ENCODE data around the gene CLPTM1L. TPM values are rescaled to one million over a fixed set of nuclear protein-coding genes. Genes with fewer than 3 reads are reported as not detected.

The CLPTM1L gene
- total RNA-seq, 1 donor from 2014 or later: 74.8 TPM

DNA sequence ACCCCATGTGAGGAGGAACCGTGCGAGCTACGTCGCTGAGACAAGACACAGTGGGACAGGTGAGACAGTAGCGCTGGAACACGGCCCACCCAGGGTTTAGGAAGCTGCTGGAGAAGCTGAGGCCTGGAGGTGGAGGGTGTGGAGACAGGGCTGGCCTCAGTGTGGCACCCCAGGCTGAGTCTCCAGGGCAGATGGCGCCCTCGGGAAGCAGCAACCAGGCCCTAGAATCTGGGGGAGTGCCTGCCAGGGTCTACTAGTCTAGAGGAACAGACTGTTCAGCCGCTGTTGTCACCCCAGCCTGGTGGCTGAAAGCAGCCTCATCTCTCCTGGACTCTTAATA is 45.4 kb downstream of the CLPTM1L start:
- Mint-ChIP-seq H3K27me3 (ENCODE audit: insufficient read depth, low read depth) (peaks cover 21% of the 10 kb centered on the region), H3K4me3 (no peak overlapping the region), H3K27ac (no peak overlapping the region), H3K36me3 (no peaks in the 10 kb centered on the region), H3K4me1 (peaks cover 3% of the 10 kb centered on the region), H3K9me3 (peaks cover 6% of the 10 kb centered on the region)
- H4K20me1 ChIP-seq (ENCODE audit: low read depth): no peaks in the 10 kb centered on the region
- no peak overlapping the region for H3K4me3 ChIP-seq
- TF ChIP-seq EZH2 (IDR thresholded peaks at IDR 0.05): no peak
- TF ChIP-seq EZH2phosphoT487 (IDR thresholded peaks at IDR 0.05): no peak
- TF ChIP-seq, protein P1, sequence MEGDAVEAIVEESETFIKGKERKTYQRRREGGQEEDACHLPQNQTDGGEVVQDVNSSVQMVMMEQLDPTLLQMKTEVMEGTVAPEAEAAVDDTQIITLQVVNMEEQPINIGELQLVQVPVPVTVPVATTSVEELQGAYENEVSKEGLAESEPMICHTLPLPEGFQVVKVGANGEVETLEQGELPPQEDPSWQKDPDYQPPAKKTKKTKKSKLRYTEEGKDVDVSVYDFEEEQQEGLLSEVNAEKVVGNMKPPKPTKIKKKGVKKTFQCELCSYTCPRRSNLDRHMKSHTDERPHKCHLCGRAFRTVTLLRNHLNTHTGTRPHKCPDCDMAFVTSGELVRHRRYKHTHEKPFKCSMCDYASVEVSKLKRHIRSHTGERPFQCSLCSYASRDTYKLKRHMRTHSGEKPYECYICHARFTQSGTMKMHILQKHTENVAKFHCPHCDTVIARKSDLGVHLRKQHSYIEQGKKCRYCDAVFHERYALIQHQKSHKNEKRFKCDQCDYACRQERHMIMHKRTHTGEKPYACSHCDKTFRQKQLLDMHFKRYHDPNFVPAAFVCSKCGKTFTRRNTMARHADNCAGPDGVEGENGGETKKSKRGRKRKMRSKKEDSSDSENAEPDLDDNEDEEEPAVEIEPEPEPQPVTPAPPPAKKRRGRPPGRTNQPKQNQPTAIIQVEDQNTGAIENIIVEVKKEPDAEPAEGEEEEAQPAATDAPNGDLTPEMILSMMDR (IDR thresholded peaks at IDR 0.05): no peak
- H3K27ac ChIP-seq: no peak overlapping the region
- H3K36me3 ChIP-seq: no peaks in the 10 kb centered on the region
- H3K4me2 ChIP-seq: no peak overlapping the region
- peaks cover 10% of the 10 kb centered on the region for H3K4me1 ChIP-seq
- H3F3A ChIP-seq (ENCODE audit: low read depth): peaks cover 10% of the 10 kb centered on the region
- H3K9ac ChIP-seq: no peak overlapping the region
- H2AFZ ChIP-seq (replicated peaks): no peak overlapping the region
- DNase-seq (ENCODE audit: low spot score): no peak
- no peaks in the 10 kb centered on the region for H3K9me3 ChIP-seq (ENCODE audit: low read depth)
- no peaks in the 10 kb centered on the region for H3K79me2 ChIP-seq (ENCODE audit: low read depth)
- H3K27me3 ChIP-seq: peaks cover 43% of the 10 kb centered on the region

DNA sequence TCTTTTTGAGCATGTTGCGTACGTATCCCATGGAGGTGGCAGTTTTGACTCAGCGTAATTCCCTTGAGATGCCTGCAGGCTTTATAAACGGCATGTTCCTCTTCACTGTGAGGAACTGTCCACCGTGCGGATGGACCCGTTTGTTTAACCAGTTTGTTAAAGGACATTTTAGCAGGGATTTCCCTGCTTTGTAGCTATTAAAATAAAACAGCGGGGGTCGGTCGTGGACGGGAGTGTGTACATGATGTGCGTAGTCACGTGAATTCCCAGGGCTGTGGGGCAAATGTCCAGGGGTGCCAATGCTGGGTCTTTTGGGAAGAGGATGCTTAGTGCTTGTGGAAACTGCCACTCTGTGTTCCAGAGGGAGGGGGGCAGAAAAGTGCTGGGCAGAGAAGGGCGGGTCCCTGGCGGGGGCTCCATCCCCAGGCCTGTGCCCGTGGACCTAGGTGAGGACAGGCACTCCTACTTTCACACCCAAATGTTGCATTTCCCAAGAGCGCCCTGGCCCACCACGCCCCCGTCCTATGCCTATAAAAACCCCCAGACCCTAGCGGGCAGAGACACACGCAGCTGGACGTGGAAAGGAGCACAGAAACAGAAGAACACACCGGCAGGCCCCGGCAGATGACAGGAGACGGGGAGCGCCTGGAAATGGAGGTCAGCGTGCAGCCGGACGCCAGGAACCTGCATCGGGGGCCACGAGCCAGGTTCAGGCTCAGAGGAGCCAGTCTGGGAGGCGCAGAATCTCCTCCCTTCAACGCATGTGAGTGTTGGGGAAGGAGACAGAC is 46.0 kb downstream of the CLPTM1L start:
- Histone ChIP-seq H3K36me3 (no peaks in the 10 kb centered on the region), H3K4me2 (no peak overlapping the region), H3K27me3 (peaks cover 48% of the 10 kb centered on the region), H2AFZ (replicated peaks) (no peak overlapping the region), H3K9ac (no peak overlapping the region), H3F3A (ENCODE audit: low read depth) (peaks cover 10% of the 10 kb centered on the region), H3K4me1 (peaks cover 10% of the 10 kb centered on the region), H4K20me1 (ENCODE audit: low read depth) (peaks cover 3% of the 10 kb centered on the region), H3K9me3 (ENCODE audit: low read depth) (no peaks in the 10 kb centered on the region), H3K27ac (no peak overlapping the region), H3K4me3 (no peak overlapping the region), H3K79me2 (ENCODE audit: low read depth) (no peaks in the 10 kb centered on the region)
- TF ChIP-seq EZH2 (IDR thresholded peaks at IDR 0.05) (no peak), EZH2phosphoT487 (IDR thresholded peaks at IDR 0.05) (no peak)
- TF ChIP-seq, protein P1 (IDR thresholded peaks at IDR 0.05): no peak
- Mint-ChIP-seq H3K9me3 (peaks cover 5% of the 10 kb centered on the region), H3K4me3 (no peak overlapping the region), H3K27ac (no peak overlapping the region), H3K4me1 (peaks cover 3% of the 10 kb centered on the region), H3K27me3 (ENCODE audit: insufficient read depth, low read depth) (peaks cover 21% of the 10 kb centered on the region), H3K36me3 (no peaks in the 10 kb centered on the region)
- DNase-seq (ENCODE audit: low spot score): no peak

DNA sequence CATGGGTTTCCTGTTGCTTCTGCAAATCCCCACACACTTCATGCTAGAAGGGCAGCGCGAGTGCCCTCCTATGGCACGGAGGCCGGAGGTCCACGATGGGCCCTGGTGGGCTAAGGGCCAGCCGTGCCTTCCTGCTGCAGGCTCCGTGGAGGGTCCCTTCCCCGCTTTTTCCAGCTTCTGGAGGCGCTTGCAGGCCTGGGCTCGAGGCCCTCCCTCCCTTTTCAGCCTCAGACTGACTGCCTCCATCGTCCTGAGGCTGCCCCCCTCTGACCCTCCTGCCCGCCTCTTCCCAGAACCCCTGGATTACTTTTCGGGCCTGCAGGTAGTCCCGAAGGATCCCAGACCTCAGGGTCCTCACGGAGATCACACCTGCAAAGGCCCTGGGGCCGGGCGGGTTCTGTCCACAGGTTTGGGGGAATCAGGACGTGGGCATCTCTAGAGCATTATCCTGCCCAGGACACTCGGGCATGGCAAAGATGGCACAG is 46.8 kb downstream of the CLPTM1L start:
- Mint-ChIP-seq H3K27ac (no peak overlapping the region), H3K9me3 (peaks cover 2% of the 10 kb centered on the region), H3K36me3 (no peaks in the 10 kb centered on the region), H3K4me1 (peaks cover 3% of the 10 kb centered on the region), H3K4me3 (no peak overlapping the region), H3K27me3 (ENCODE audit: insufficient read depth, low read depth) (peaks cover 18% of the 10 kb centered on the region)
- no peak overlapping the region for H3K9ac ChIP-seq
- no peak overlapping the region for H2AFZ ChIP-seq (replicated peaks)
- H3K4me2 ChIP-seq: no peak overlapping the region
- peaks cover 10% of the 10 kb centered on the region for H3K4me1 ChIP-seq
- H3K27me3 ChIP-seq: peaks cover 46% of the 10 kb centered on the region
- no peak overlapping the region for H3K4me3 ChIP-seq
- H4K20me1 ChIP-seq (ENCODE audit: low read depth): peaks cover 6% of the 10 kb centered on the region
- TF ChIP-seq, protein P1 (IDR thresholded peaks at IDR 0.05): no peak
- TF ChIP-seq EZH2phosphoT487 (IDR thresholded peaks at IDR 0.05): no peak
- no peak for TF ChIP-seq EZH2 (IDR thresholded peaks at IDR 0.05)
- H3K79me2 ChIP-seq (ENCODE audit: low read depth): no peaks in the 10 kb centered on the region
- no peaks in the 10 kb centered on the region for H3K9me3 ChIP-seq (ENCODE audit: low read depth)
- peaks cover 10% of the 10 kb centered on the region for H3F3A ChIP-seq (ENCODE audit: low read depth)
- H3K36me3 ChIP-seq: no peaks in the 10 kb centered on the region
- no peak for DNase-seq (ENCODE audit: low spot score)
- H3K27ac ChIP-seq: no peak overlapping the region

All from neural progenitor cell (in vitro differentiated cells).